Measurements from ENCODE around the gene DLL4. TPM values are rescaled to one million over a fixed set of nuclear protein-coding genes. Genes with fewer than 3 reads are reported as not detected.

The DLL4 gene
- total RNA-seq, 1 experiment from 2014 or later = 1.5 TPM

- TF ChIP-seq REST (IDR thresholded peaks at IDR 0.05; ENCODE audit: low read depth) (no peak), YY1 (IDR thresholded peaks at IDR 0.05; ENCODE audit: extremely low read depth, insufficient replicate concordance, low read depth, low read length) (no peak), EZH2phosphoT487 (IDR thresholded peaks at IDR 0.05; ENCODE audit: borderline replicate concordance) (no peak), SP1 (IDR thresholded peaks at IDR 0.05; ENCODE audit: low read depth) (no peak), ZFX (IDR thresholded peaks at IDR 0.05) (no peak), ATF3 (IDR thresholded peaks at IDR 0.05) (no peak), SRF (IDR thresholded peaks at IDR 0.05; ENCODE audit: low read depth) (no peak), MAX (IDR thresholded peaks at IDR 0.05) (no peak), EGR1 (IDR thresholded peaks at IDR 0.05; ENCODE audit: low read depth) (no peak)
Measured at GRCh38 chr15:40938536-40938870, 9.4 kb downstream of the DLL4 start (continued).

GRCh38 chr15:40940296-40940801 lies 11.2 kb downstream of the DLL4 start:
- no peak for TF ChIP-seq EGR1 (IDR thresholded peaks at IDR 0.05; ENCODE audit: low read depth)
- no peak for TF ChIP-seq TCF7L2 (IDR thresholded peaks at IDR 0.05; ENCODE audit: borderline replicate concordance, extremely low read depth, insufficient read depth, insufficient read length)
- TF ChIP-seq SP1 (IDR thresholded peaks at IDR 0.05; ENCODE audit: low read depth) = no peak
- no peak for TF ChIP-seq SIN3A (IDR thresholded peaks at IDR 0.05; ENCODE audit: low read depth)
- no peak for TF ChIP-seq JUND (IDR thresholded peaks at IDR 0.05)
- Histone ChIP-seq H3K9me3 (ENCODE audit: control insufficient read depth in 1 of 2, insufficient read depth in 1 of 2, low read depth in 1 of 2, low read length in 2 of 2) (no peaks in the 10 kb centered on the region), H3K4me3 (replicated peaks in 1 of 2; ENCODE audit: low read depth in 1 of 2, low read length in 2 of 2) (no peak overlapping the region), H3K4me2 (ENCODE audit: low read length) (0 out of 2 replicates have a peak overlapping the region, but pooled peaks have one; percentile 97), H3K79me2 (ENCODE audit: insufficient read depth, low read length) (no peaks in the 10 kb centered on the region), H2AFZ (ENCODE audit: low read depth, low read length, poor library complexity, severe bottlenecking) (no peak overlapping the region), H3K36me3 (ENCODE audit: control insufficient read depth in 1 of 2, insufficient read depth in 2 of 2, low read length in 2 of 2) (no peaks in the 10 kb centered on the region), H3K27ac (ENCODE audit: low read depth, low read length) (no peak overlapping the region), H4K20me1 (ENCODE audit: insufficient read depth) (no peaks in the 10 kb centered on the region), H3K27me3 (ENCODE audit: insufficient read depth, low read length) (no peaks in the 10 kb centered on the region), H3K9ac (ENCODE audit: low read length) (no peak overlapping the region), H3K4me1 (ENCODE audit: control insufficient read depth in 1 of 2, insufficient read depth in 2 of 2, low read length in 2 of 2) (peaks cover 17 to 18% of the 10 kb centered on the region in 2 experiments; a peak in 3 of 4 replicates), H3K9me2 (ENCODE audit: insufficient read depth) (no peaks in the 10 kb centered on the region)
- ATAC-seq (no peak), DNase-seq (ENCODE audit: low read depth, low spot score) (no peak)
- RAD21 ChIA-PET (ENCODE audit: low non-redundant PET in 1 of 2, low total read pairs in 2 of 2, uncharacterized antibody in 2 of 2, unreplicated experiment in 2 of 2) = no interaction called here
- no TSS peak for BruUV-seq (replicated peaks)
- CTCF ChIA-PET = interaction anchor here (1.2 to 2.3 kb wide), 6 partner anchors 9 to 34 kb away, joined by 4 to 36 read pairs (median 8); partner anchors contain the start of gene DLL4
- POLR2A ChIA-PET = interaction anchor here (3.5 to 5.7 kb wide), 2 partner anchors 11 to 12 kb away, joined by 39 read pairs; partner anchors contain the start of genes CHAC1 and DLL4
- intact Hi-C loops (cut with micrococcal nuclease) = no loop called here

Measured in HCT116 (cell line).